Activated CD4-positive, alpha-beta T cell treated with anti-CD3 and anti-CD28 coated beads, Interleukin-2, Interleukin-6, amounts not matched to agents 100 ng/mL and 50 ng/mL, durations not matched to agents 16 hours and 8 hours (primary cell): ENCODE results near the gene PRKG1.

ENCODE experiments used
- DNase-seq: peaks from one replicate; pipeline ENCODE4 v3.0.0-alpha.2; 2020

PRKG1 gene

DNA sequence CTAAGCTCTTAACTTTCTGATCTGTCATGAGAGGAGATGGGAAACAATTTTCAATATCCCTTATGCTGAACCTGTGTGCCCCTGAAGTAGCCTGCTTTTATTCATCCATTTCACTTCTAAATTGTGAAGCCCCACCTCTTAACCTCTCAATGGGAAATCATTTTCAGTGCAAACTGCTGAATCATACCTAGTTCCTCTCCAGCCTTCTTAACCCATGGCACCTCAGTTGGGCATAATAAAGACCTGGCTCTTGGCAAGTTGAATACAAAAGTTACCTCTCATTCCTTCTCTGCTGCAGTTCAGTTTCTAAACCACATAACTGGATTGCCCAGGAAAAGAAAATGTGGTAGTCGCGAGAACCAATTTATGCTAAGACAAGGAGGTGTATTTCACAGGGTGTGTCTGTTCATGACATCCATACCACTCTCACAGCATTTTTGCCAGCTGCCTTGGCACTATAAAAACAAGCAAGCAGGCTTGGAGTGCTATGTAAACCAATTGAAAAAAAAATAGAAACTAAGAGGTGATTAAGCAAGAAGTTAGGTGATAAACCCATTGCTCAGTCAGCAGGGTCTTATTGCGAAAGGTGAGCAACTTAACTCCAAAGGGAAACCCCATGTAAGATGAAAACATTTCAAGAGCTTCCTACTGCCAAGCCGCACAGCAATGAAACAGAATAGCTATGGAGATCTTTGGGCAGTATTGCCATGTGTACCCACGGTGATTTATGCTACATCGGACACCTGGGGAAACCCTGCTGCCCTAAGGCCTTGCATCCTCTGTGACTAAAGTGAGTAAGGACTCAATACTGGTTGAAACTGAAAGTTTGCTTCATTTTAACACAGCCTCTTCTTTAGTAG is 1182.8 kb downstream of the PRKG1 start:
- no peak for DNase-seq

DNA sequence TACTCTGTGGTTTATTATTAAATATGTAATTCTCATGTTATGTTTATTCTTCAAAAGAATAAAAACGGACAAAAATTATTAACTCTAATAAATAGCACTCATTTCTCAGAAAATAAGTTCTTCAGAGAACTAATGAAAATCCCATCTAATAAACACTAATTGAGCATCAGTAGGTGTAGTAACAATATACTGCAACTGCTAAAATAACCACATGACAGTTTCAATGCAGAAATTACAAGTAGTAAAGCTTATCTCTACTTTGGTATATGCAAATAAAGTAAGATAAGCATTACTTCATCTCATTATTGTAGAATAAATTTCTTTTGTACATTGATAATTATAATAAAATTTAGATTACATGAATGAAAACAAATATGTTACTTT is 1183.4 kb downstream of the PRKG1 start:
- no peak for DNase-seq

DNA sequence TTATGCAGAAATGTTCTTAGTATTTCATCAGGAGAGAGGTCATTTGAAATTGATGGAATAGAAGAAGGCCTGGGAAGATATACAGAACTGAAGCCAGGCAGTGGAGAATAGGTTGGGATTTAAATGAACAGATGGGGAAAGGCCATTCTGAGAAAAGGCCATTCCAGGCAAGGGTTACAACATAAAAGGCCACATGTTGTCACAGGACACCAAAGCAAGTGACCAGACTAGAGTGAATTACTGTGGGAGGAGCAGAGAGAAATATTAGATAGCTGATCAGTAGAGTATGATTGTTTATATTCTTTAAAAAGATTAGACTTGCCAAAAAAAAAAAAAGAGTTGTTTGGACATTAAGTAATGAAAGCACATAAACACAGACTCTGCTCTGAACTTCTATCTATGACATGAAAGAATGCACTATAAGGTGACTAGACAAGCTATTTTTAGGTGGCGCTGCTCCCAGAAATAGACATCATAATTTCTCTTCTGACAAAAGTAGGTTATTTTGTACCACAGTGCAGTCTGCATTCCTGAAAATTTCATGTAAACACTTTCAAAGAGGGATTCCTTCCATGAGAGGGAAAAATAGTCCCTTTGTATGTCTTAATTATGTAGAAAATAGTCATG is 1184.6 kb downstream of the PRKG1 start:
- no peak for DNase-seq

DNA sequence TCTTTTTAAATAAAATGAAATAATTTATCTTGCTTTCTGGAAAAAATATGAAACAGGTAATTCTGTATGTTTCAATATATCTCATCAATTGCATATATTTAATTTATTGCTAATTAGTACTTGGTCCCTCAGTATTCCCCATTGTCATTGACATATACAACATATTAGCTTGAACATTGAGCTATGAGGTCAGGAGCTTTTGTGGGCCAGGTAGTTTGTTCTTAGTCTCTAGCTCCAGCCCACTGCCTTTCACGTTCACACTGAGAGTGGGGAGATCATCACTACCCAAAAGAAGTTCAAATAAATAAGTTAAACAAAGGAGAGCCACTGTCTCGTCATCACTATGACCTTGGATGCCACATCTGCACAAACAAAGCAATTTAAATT is 1185.1 kb downstream of the PRKG1 start:
- no peak for DNase-seq

DNA sequence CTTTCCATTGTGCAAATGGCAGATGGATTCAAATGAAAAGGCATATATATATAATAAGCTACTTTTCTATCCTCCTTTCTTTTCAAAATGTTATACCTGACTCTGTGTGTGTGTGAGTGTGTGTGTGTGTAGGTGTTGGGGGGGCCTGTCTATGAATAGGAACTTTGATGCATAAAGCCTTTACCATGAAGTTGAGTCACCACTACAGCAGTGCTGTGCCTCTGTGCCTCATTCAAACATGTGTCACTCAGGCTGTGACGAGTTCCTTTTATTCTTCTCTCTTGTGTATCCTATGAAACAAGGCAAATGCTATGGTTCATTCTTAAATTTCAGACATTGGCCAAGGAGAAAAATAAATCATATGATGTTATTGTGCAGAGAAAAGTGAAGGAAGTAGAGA is 1187.1 kb downstream of the PRKG1 start:
- no peak for DNase-seq

DNA sequence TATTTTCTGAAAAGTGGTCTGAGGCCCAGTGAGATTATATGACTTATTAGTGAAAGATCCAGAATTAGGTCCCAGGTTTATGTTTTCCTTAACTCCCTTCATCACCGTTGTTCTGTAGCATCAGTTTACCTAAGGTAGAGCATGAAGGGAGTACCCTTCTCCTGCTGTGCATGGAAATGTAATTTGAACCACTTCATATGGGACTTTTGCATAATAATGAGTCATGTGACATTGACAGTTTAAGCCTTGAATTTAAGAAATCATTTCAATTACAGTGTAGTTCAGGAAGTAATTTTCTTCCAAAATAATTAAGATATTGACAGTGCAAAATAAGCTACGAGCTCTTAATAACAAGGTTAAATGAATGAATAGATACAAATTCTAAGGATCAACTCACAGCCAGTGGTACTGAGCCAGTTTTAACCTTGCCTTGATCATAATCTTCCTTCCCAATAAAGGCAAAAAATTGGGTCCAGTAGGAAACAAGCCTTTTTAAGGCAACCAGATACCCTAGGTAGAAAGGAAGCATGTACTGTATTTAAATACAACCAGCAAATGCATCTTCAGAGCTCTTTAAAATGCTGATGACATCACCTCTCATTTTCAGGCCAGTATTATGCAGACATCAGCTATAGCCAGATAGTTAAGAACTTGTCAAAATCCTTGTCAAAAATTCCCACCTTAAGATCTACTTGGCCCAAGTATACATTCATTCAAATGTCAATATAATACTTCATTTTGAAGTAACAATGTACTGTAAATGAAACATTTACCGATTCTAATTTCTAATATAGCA is 1191.0 kb downstream of the PRKG1 start:
- DNase-seq, result no peak

DNA sequence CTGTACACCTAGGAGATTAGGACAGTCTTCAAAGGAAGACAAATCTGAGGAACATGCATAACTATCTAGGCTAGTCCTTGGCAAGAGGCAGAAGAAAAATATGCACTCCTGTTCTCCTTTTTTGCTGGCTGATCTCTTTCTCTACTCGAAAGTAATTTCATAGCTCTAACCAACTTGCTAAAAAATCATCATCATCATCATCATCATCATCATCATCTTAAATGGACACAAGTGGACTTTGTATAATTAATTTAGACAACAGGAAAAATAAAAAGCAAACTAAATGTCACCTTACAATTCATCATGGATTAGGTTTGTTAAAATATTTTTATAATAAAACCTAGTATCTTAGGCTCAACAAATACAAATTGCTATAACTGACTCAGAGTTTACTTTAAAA is 1192.6 kb downstream of the PRKG1 start:
- no peak for DNase-seq

DNA sequence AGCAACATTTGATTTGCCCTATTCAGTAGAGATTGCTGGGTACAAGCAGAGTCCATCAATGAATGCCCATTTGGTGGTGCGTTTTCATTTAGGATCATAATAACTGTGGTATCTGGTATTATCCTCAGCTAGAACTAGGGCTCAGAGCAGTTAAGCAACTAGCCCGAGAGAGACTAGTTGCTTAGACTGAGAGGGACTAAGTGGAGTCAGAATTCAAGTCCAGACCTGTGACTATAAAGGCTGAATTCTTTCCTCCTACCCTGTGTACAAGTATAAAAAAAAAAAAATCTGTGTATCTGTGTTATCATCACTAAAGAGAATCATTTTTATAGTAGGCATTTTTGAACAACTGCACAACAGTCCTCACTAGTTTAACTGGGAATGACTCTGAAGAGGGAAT is 1194.5 kb downstream of the PRKG1 start:
- no peak for DNase-seq

DNA sequence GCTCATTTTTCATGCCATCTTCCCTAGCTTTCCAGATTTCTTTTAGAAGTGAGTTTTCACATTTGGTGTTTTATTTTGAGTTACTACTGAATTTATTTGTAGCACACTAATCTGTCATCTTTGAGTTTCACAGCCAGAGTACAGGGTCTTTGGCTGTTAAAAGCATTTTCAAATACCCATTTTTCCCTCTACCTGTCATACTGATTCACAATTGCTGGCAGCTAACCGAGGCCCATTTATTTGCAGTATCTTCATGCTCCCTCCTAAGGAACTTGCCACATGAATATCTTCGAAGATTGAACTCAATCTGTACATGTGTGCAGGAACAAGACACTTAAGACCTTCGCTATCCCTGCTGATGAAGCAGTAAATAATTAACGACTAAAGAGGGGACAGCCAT is 1194.9 kb downstream of the PRKG1 start:
- DNase-seq, result no peak

DNA sequence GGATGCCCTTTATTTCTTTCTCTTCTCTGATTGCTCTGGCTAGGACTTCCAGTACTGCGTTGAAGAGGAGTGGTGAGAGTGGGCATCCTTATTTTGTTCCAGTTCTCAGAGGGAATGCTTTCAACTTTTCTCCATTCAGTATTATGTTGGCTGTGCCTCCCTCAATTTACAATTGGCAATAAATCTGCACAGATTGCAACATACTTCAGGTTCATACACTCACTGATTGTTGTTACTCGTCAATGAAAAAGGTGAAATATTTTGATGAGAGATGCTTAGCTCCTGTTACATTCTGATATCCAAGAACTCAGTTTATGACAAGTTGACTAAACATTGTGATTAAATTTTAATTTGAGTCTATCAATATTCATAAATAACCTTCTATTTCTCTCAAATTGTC is 1201.9 kb downstream of the PRKG1 start:
- DNase-seq, result no peak

DNA sequence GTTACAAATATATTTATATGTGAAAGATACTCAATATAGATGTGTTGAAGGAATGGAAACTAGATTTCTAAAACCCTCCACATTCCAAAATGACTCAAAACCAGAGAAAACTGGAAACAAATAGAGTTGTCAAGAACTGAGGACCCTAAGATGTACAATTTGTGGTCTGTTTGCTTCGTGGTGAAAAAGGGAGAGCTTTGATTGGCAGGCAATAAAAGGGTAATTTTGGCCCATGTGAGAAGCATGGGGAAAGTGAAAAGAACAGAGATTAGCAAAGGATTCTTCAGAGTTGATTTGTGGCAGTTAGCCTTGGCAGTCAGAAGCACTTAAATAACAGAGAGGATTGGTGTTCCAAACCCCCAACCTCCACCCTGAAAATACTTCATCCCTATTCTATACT is 1202.7 kb downstream of the PRKG1 start:
- no peak for DNase-seq

DNA sequence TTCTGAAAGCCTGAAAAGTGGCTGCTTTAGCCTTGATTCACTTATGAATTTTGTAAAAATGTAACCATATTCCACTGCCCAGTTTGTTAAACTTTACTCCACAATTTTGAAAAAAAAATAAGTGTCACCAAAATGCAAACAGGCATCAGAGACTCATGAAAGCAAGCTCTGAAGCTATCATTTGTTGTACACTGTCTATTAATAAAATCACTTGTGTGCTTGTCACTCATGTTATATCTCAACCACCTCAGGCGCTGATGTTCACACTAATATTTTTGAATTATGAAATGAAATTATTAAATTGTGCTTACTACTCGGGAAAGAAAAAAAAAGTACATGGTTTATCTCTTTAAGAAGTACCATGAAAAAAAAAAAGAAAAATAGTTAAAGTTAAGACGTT is 1205.3 kb downstream of the PRKG1 start:
- DNase-seq, result no peak

DNA sequence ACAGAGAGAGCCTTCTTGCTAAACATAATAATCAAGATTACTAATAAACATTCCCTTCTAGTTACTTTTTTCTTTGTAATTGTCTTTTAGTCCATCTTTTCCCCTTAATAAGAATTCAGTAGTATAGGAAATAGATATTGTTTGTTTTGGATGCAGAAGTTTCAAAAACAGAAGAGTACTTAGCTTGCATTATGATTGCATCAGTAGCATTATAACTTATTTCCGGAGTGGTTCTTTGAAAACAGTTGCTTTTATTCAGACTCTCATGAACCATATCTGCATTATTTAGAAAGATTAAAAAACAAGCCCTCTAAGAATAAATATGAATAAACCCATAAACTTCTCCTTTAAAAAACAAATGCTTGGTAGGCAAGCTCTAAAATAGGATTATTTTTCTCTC is 1205.8 kb downstream of the PRKG1 start:
- DNase-seq, result no peak

DNA sequence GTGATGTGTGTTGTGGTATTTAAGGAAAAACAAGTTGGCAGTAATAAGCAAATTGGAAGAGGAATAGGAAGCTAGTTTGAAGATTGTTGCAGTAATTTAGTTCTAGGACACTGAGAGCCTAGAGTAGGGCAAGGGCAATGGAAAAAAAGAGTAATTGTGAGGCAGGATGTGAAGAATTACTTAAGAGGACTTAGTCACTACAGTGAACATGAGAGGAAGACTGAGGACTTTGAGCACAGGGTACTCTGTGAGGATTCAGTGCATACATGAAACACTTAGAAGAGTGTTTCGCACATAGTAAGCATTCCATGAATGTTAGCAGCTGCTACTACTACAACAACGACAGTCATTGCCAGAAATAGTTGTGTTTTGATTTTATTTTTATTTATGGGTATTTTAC is 1208.9 kb downstream of the PRKG1 start:
- DNase-seq, result no peak

DNA sequence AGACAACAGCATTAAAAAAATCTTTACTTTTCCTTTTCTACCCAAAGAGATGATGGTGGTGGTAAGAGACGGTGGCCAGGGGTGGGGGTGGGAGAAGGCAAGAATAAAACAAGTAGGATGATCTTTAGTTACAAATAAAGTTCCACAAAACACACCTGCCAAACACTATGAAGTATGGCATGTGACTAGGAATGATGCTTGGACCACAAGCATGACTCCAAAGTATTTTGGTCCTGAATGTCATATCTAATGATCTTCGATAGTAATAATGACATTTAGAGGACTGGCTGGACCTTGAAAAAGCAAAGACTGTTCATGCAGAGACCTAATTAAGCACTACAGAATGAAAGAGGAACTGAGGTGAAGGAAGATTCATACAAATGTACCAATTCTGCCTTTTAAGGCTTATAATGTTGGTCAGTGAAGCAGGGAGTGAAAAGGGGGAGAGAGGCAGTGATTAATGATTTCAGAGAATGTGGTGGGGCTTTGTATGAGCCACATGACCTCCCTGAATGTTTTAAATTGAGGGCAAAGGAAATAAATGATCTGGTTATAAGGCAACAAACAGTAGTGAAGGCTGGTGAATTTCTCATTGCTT is 1210.2 kb downstream of the PRKG1 start:
- no peak for DNase-seq

DNA sequence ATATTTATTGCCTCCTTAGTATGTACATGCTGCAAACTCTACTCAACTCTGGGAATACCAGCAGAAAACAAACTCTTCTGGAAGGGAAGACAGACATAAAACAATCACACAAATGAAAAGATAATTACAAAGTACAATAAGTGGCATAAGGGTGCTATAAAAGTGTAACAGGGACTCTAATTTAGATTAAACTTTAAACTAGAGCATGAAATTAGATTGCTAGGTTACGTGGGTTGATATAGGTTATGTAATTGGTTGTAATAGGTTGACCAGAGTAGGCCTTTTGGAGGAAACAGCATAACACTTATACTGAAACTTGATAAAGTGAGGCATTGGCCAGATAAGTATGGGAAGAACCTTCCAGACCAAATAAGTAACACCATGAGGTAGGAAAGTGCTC is 1213.6 kb downstream of the PRKG1 start:
- no peak for DNase-seq

DNA sequence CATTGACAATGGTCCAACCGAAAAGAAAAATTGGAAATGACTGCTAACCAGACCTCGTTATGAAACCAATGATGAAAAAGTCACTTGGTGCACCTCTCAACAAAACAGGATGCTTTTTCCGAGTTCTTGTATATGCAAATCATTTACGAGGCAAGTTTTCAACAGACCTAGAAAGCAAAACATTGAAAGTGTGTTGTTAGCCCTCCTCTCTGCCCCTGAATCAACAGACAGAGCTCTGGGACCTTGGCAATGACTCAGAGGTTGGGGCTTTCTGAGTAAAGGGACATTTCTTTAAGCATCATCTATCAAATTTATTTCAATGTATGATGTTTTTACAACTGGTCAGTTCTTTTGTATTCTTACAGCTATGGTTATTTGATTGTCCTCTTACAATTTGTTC is 1223.5 kb downstream of the PRKG1 start:
- no peak for DNase-seq

DNA sequence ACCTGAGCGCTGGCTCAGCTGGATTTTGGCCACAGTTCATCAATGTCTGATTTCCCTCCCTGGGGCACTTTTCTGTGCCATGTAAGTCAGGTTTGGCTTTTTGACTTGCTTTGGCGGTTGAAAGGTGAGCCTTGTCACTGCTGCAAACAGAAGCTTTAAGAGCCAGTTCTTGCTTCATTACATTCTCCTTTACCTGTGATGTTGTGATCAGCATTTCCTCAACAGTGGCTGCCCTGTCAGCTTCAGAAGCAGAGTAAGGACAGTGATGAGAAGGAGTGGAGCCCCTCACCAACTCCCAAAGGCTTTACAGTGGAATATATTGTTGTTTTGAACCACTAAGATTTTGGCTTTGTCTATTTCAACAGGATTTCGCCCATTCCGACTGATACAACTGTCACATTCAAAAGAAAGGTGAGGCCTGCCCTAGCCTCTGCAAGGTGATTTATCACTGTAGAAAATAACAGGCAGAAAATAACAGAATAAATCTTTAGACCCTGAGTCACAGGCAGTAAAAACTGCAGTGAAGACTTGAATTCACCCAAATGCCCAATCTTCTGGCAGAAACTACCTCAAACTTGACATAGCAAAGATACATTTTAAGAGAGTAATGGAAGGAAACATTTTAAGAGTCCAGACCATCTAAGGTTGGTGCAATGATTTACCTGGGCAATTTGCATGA is 1226.5 kb downstream of the PRKG1 start:
- DNase-seq, result no peak

DNA sequence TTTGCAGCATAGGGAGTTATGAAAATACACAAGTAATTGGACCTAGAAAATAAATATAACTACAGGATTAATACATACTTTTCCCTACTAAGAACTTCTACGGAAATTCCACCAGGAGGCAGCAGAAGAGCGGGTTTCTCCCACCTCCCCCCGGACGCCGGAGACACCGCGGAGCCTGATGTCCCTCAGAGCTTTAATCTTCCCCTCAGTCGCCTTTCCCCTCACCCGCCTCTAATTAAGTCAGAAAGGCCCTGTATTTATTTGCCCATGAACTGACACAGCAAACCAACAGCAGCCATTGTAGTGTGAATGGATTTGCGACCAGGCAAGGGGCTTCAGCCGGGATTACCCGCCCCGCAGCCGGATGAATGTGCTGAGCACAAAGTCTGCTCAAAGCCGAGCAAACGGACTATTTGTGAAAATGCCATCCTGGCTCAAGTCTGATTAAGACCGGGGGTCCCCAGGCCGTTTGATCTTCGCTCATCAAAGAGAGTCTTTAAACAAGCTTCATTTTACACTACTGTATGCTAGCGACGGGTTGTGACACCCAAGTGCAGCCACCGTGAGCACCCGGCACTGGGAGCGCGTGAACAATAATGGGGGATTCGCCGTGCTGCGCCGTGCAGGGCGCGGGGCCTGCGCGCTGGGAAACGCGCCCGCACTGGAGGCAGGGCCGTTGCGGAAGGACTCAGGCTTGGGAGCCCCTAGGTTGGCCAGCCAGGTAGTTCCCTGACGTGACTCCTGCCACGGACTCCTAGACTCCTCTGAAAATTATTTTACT is 1234.2 kb downstream of the PRKG1 start:
- DNase-seq, result peak; percentile 39

DNA sequence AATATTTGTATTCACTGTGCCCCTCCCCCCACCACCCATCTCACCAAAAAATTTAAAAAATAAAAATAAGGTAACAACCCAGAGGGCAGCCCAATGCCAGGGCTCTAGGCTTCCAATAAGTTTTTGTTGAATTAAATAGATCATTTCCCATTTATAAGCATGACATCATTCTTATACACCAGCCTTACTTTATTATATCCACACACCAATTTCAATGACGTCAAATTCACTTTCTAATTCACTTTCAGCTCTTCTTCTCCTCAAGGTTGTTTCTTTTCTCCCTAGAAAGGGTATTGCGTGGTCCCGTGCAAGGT is 1238.6 kb downstream of the PRKG1 start:
- no peak for DNase-seq

DNA sequence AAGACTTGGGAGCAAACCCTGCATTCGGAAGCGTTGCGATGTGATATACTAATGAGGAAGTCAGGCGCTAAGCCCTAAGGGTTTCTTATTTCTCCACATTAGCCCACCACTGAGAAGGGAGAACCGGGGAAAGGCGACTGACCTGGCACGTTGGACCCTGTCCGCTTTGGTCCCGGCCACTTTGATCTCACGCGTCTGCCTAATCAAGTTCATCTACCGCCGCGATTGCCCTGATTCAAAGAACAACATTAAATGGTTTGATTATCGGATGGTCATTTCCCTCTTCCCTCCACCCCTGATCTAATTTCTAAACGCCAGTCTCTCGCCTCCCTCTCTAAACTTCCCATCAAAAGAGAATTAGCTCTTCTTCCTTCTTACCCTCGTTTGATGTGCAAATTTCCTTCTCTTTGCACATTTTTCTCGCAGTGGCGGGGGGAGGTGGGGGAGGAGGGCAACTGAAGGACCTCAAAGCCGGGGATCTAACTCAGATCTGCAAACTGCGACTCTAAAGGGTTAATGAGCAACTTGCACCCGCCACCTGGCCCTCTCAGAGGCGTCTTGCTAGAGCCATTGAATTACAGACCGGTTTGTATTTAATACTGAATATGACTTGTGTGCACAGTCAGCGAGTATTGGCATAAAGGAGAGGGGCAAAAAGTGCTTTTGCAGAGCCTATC is 1239.1 kb downstream of the PRKG1 start:
- no peak for DNase-seq
